ENCODE measurements around the gene NCDN. TPM values are rescaled to one million over a fixed set of nuclear protein-coding genes. Genes with fewer than 3 reads are reported as not detected.

NCDN gene
- total RNA-seq, 2 donors from 2014 or later: 25.3 to 33.4 TPM

- peaks cover 12% of the 10 kb centered on the region for H3K27me3 ChIP-seq (ENCODE audit: control insufficient read depth, insufficient read depth, low read length, poor library complexity, severe bottlenecking)
- no peak overlapping the region for H3K4me3 ChIP-seq (ENCODE audit: low read length)
- H3K27ac ChIP-seq (ENCODE audit: low read depth, low read length): no peak overlapping the region
- Mint-ChIP-seq H3K4me1 (peaks cover 7% of the 10 kb centered on the region), H3K27ac (no peak overlapping the region), H3K4me3 (no peak overlapping the region), H3K36me3 (ENCODE audit: low read depth) (peaks cover 28% of the 10 kb centered on the region), H3K27me3 (ENCODE audit: insufficient read depth) (peaks cover 26% of the 10 kb centered on the region), H3K9me3 (no peaks in the 10 kb centered on the region)
- no peaks in the 10 kb centered on the region for H3K9me3 ChIP-seq (ENCODE audit: control insufficient read depth, low read length)
- no peak for TF ChIP-seq CTCF (conservative IDR thresholded peaks at IDR 0.05)
- 86 to 92% methylated on average over 4 to 11 of the region's 11 CpGs for WGBS, 2 experiments (ENCODE audit: insufficient coverage in 1 of 2, insufficient read length in 1 of 2)
- peaks cover 17% of the 10 kb centered on the region for H3K36me3 ChIP-seq (ENCODE audit: control insufficient read depth, insufficient read depth, low read length)
- H3K9ac ChIP-seq (ENCODE audit: extremely low read depth, low read length, poor library complexity, severe bottlenecking): no peak overlapping the region
- peak; percentile 30 for DNase-seq
- peaks cover 4% of the 10 kb centered on the region for H3K4me1 ChIP-seq (ENCODE audit: control insufficient read depth, insufficient read depth, low read length)
Measured at GRCh38 chr1:35565742-35566133, 8.1 kb downstream of the NCDN start.

- WGBS, 2 experiments (ENCODE audit: insufficient coverage in 1 of 2, insufficient read length in 1 of 2): 62 to 66% methylated on average over 9 of the region's 9 CpGs
Measured at GRCh38 chr1:35567947-35568558, 10.5 kb downstream of the NCDN start.

GRCh38 chr1:35568975-35569395 is 11.4 kb downstream of the NCDN start:
- no peak overlapping the region for H3K9ac ChIP-seq (ENCODE audit: extremely low read depth, low read length, poor library complexity, severe bottlenecking)

More at GRCh38 chr1:35567947-35568558, 10.5 kb downstream of the NCDN start:
- no peak overlapping the region for H3K9ac ChIP-seq (ENCODE audit: extremely low read depth, low read length, poor library complexity, severe bottlenecking)
- H3K27ac Mint-ChIP-seq: no peak overlapping the region
- no peak overlapping the region for H3K4me3 ChIP-seq (ENCODE audit: low read length)
- peaks cover 50% of the 10 kb centered on the region for H3K27me3 Mint-ChIP-seq (ENCODE audit: insufficient read depth)
- peaks cover 14% of the 10 kb centered on the region for H3K36me3 Mint-ChIP-seq (ENCODE audit: low read depth)
- TF ChIP-seq CTCF (conservative IDR thresholded peaks at IDR 0.05): no peak
- no peak for DNase-seq
- H3K27me3 ChIP-seq (ENCODE audit: control insufficient read depth, insufficient read depth, low read length, poor library complexity, severe bottlenecking): peaks cover 35% of the 10 kb centered on the region
- H3K9me3 ChIP-seq (ENCODE audit: control insufficient read depth, low read length): no peaks in the 10 kb centered on the region
- H3K27ac ChIP-seq (ENCODE audit: low read depth, low read length): no peak overlapping the region
- no peak overlapping the region for H3K4me3 Mint-ChIP-seq
- H3K36me3 ChIP-seq (ENCODE audit: control insufficient read depth, insufficient read depth, low read length): peaks cover 4% of the 10 kb centered on the region
- H3K4me1 Mint-ChIP-seq: peaks cover 5% of the 10 kb centered on the region
- peaks cover 4% of the 10 kb centered on the region for H3K4me1 ChIP-seq (ENCODE audit: control insufficient read depth, insufficient read depth, low read length)
- no peaks in the 10 kb centered on the region for H3K9me3 Mint-ChIP-seq

More at GRCh38 chr1:35568975-35569395, 11.4 kb downstream of the NCDN start:
- Mint-ChIP-seq H3K9me3 (no peaks in the 10 kb centered on the region), H3K4me1 (peaks cover 5% of the 10 kb centered on the region), H3K27ac (no peak overlapping the region), H3K4me3 (no peak overlapping the region), H3K27me3 (ENCODE audit: insufficient read depth) (peaks cover 59% of the 10 kb centered on the region), H3K36me3 (ENCODE audit: low read depth) (peaks cover 11% of the 10 kb centered on the region)
- Histone ChIP-seq H3K36me3 (ENCODE audit: control insufficient read depth, insufficient read depth, low read length) (peaks cover 4% of the 10 kb centered on the region), H3K9me3 (ENCODE audit: control insufficient read depth, low read length) (no peaks in the 10 kb centered on the region), H3K4me3 (ENCODE audit: low read length) (no peak overlapping the region), H3K4me1 (ENCODE audit: control insufficient read depth, insufficient read depth, low read length) (peaks cover 4% of the 10 kb centered on the region), H3K27ac (ENCODE audit: low read depth, low read length) (no peak overlapping the region), H3K27me3 (ENCODE audit: control insufficient read depth, insufficient read depth, low read length, poor library complexity, severe bottlenecking) (peaks cover 44% of the 10 kb centered on the region)
- DNase-seq: peak; percentile 92
- TF ChIP-seq CTCF (conservative IDR thresholded peaks at IDR 0.05): peak; percentile 94
- 22 to 33% methylated on average over 3 to 4 of the region's 4 CpGs for WGBS, 2 experiments (ENCODE audit: insufficient coverage in 1 of 2, insufficient read length in 1 of 2)

Measured in endodermal cell (in vitro differentiated cells).